ENCODE data around the gene PLA2G4F.

PLA2G4F gene

DNA sequence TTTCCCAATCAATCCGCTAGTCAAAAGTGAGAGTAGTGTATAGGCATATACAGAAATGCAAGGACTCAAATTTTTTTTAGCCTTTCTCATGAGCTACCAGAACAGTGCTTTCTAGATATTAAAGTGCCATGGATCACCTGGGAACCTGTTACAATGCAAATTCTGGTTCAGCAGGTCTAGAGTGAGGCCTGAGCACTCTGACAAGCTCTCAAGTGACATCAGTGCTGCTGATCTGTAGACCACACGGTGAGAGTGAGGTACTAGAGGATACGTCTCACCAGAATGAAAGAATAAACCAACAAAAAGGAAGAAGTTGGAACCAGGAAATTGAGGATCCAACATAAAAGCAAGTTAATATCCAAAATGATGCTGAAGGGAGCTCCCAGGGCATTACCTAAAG is 46.1 kb downstream of the PLA2G4F start:
- Histone ChIP-seq H3K4me3 (ENCODE audit: low read depth, low read length) (no peak overlapping the region), H3K36me3 (ENCODE audit: control insufficient read depth in 2 of 2, insufficient read depth in 1 of 2, low read length in 2 of 2) (no peaks in the 10 kb centered on the region), H3K9me3 (ENCODE audit: control insufficient read depth, insufficient read depth, low read depth, low read length) (no peaks in the 10 kb centered on the region), H3K27ac (ENCODE audit: extremely low read depth, low read depth, low read length) (no peak overlapping the region), H3K4me1 (ENCODE audit: control insufficient read depth, insufficient read depth, low read length) (no peaks in the 10 kb centered on the region)
- TF ChIP-seq, protein P1, sequence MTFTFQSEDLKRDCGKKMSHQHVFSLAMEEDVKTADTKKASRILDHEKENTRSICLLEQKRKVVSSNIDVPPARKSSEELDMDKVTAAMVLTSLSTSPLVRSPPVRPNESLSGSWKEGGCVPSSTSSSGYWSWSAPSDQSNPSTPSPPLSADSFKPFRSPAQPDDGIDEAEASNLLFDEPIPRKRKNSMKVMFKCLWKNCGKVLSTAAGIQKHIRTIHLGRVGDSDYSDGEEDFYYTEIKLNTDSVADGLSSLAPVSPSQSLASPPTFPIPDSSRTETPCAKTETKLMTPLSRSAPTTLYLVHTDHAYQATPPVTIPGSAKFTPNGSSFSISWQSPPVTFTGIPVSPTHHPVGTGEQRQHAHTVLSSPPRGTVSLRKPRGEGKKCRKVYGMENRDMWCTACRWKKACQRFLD (tag by site-specific recombination; IDR thresholded peaks at IDR 0.05): no peak
- TF ChIP-seq ZSCAN30 (tag by site-specific recombination; IDR thresholded peaks at IDR 0.05) (no peak), ZNF112 (tag by site-specific recombination; IDR thresholded peaks at IDR 0.05) (no peak), ELK4 (IDR thresholded peaks at IDR 0.05; ENCODE audit: borderline replicate concordance, low read depth, low read length) (no peak), ZNF433 (tag by site-specific recombination; IDR thresholded peaks at IDR 0.05; ENCODE audit: low read depth) (no peak), ZBTB1 (tag by site-specific recombination; IDR thresholded peaks at IDR 0.05) (no peak), ZNF707 (tag by site-specific recombination; IDR thresholded peaks at IDR 0.05) (no peak), ZNF530 (tag by site-specific recombination; IDR thresholded peaks at IDR 0.05; ENCODE audit: low read depth) (no peak), ZNF366 (tag by site-specific recombination; conservative IDR thresholded peaks at IDR 0.05) (no peak)
- CTCF ChIA-PET: no interaction called here
- POLR2A ChIA-PET: no interaction called here

DNA sequence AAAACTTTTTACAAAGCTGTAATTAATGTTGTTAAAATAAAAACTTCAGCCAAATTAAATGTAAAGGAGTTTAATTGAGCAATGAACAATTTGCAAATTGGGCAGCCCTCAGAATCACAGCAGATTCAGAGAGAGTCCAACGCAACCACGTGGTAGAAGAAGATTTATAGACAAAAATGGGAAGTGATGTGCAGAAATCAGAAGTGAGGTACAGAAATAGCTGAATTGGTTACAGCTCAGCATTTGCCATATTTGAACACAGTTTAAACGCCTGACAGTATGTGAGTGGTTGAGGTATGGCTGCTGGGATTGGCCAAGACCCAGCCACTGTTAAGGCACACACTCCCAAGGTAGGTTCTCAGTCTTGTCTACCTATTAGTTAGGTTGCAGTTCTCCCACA is 47.6 kb downstream of the PLA2G4F start:
- CTCF ChIA-PET: interaction anchor here (1.9 kb wide), 1 partner anchor 24 kb away, joined by 9 read pairs; no protein-coding TSS in a partner anchor
- Histone ChIP-seq H3K4me3 (ENCODE audit: low read depth, low read length) (no peak overlapping the region), H3K9me3 (ENCODE audit: control insufficient read depth, insufficient read depth, low read depth, low read length) (no peaks in the 10 kb centered on the region), H3K36me3 (ENCODE audit: control insufficient read depth in 2 of 2, insufficient read depth in 1 of 2, low read length in 2 of 2) (no peaks in the 10 kb centered on the region), H3K27ac (ENCODE audit: extremely low read depth, low read depth, low read length) (no peak overlapping the region), H3K4me1 (ENCODE audit: control insufficient read depth, insufficient read depth, low read length) (no peaks in the 10 kb centered on the region)
- POLR2A ChIA-PET: no interaction called here
- TF ChIP-seq, protein P2, sequence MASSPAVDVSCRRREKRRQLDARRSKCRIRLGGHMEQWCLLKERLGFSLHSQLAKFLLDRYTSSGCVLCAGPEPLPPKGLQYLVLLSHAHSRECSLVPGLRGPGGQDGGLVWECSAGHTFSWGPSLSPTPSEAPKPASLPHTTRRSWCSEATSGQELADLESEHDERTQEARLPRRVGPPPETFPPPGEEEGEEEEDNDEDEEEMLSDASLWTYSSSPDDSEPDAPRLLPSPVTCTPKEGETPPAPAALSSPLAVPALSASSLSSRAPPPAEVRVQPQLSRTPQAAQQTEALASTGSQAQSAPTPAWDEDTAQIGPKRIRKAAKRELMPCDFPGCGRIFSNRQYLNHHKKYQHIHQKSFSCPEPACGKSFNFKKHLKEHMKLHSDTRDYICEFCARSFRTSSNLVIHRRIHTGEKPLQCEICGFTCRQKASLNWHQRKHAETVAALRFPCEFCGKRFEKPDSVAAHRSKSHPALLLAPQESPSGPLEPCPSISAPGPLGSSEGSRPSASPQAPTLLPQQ (tag by site-specific recombination; IDR thresholded peaks at IDR 0.05): no peak
- TF ChIP-seq SP3 (tag by site-specific recombination; IDR thresholded peaks at IDR 0.05): no peak
- TF ChIP-seq ZNF114 (tag by site-specific recombination; IDR thresholded peaks at IDR 0.05): no peak
- no peak for TF ChIP-seq ZNF623 (tag by site-specific recombination; IDR thresholded peaks at IDR 0.05)
- TF ChIP-seq ZNF501 (tag by site-specific recombination; IDR thresholded peaks at IDR 0.05): no peak
- TF ChIP-seq, protein P3, sequence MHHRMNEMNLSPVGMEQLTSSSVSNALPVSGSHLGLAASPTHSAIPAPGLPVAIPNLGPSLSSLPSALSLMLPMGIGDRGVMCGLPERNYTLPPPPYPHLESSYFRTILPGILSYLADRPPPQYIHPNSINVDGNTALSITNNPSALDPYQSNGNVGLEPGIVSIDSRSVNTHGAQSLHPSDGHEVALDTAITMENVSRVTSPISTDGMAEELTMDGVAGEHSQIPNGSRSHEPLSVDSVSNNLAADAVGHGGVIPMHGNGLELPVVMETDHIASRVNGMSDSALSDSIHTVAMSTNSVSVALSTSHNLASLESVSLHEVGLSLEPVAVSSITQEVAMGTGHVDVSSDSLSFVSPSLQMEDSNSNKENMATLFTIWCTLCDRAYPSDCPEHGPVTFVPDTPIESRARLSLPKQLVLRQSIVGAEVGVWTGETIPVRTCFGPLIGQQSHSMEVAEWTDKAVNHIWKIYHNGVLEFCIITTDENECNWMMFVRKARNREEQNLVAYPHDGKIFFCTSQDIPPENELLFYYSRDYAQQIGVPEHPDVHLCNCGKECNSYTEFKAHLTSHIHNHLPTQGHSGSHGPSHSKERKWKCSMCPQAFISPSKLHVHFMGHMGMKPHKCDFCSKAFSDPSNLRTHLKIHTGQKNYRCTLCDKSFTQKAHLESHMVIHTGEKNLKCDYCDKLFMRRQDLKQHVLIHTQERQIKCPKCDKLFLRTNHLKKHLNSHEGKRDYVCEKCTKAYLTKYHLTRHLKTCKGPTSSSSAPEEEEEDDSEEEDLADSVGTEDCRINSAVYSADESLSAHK (tag by site-specific recombination; IDR thresholded peaks at IDR 0.05): no peak
- no peak for TF ChIP-seq ZNF654 (tag by site-specific recombination; IDR thresholded peaks at IDR 0.05; ENCODE audit: low read depth)
- TF ChIP-seq ZNF664 (tag by site-specific recombination; IDR thresholded peaks at IDR 0.05): no peak
- TF ChIP-seq, protein P4, sequence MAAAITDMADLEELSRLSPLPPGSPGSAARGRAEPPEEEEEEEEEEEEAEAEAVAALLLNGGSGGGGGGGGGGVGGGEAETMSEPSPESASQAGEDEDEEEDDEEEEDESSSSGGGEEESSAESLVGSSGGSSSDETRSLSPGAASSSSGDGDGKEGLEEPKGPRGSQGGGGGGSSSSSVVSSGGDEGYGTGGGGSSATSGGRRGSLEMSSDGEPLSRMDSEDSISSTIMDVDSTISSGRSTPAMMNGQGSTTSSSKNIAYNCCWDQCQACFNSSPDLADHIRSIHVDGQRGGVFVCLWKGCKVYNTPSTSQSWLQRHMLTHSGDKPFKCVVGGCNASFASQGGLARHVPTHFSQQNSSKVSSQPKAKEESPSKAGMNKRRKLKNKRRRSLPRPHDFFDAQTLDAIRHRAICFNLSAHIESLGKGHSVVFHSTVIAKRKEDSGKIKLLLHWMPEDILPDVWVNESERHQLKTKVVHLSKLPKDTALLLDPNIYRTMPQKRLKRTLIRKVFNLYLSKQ (tag by site-specific recombination; IDR thresholded peaks at IDR 0.05; ENCODE audit: borderline replicate concordance): no peak
- no peak for TF ChIP-seq ZNF335 (tag by site-specific recombination; conservative IDR thresholded peaks at IDR 0.05)
- TF ChIP-seq ZNF558 (tag by site-specific recombination; IDR thresholded peaks at IDR 0.05): no peak
- TF ChIP-seq, protein P5, sequence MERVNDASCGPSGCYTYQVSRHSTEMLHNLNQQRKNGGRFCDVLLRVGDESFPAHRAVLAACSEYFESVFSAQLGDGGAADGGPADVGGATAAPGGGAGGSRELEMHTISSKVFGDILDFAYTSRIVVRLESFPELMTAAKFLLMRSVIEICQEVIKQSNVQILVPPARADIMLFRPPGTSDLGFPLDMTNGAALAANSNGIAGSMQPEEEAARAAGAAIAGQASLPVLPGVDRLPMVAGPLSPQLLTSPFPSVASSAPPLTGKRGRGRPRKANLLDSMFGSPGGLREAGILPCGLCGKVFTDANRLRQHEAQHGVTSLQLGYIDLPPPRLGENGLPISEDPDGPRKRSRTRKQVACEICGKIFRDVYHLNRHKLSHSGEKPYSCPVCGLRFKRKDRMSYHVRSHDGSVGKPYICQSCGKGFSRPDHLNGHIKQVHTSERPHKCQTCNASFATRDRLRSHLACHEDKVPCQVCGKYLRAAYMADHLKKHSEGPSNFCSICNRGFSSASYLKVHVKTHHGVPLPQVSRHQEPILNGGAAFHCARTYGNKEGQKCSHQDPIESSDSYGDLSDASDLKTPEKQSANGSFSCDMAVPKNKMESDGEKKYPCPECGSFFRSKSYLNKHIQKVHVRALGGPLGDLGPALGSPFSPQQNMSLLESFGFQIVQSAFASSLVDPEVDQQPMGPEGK (tag by site-specific recombination; IDR thresholded peaks at IDR 0.05): no peak
- TF ChIP-seq, protein P6, sequence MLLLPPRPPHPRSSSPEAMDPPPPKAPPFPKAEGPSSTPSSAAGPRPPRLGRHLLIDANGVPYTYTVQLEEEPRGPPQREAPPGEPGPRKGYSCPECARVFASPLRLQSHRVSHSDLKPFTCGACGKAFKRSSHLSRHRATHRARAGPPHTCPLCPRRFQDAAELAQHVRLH (tag by site-specific recombination; IDR thresholded peaks at IDR 0.05): no peak

Data from HEK293 (cell line).